Suppressor macrophage treated with lipopolysaccharide for 1 hour (primary cell): ENCODE results near the gene ITGA2.
A peak's percentile ranks its signal among the peaks of the same experiment; 100 is the strongest.

Experiments used
- DNase-seq, 3 donors: peaks; one replicate each; pipeline ENCODE4 v3.0.0-alpha.2; 2020 to 2022

The ITGA2 gene

GRCh38 chr5:52989781-52990527 lies 802 bp downstream of the ITGA2 start:
- peak; percentile 22 to 45 (median 40) for DNase-seq

- DNase-seq: no peak
These were observed 1.4 kb downstream of the ITGA2 start for GRCh38 chr5:52990528-52990925.

- DNase-seq: no peak
These were observed 4.2 kb downstream of the ITGA2 start for GRCh38 chr5:52993367-52993766.

GRCh38 chr5:52994266-52994665 lies 5.1 kb downstream of the ITGA2 start:
- DNase-seq: no peak

GRCh38 chr5:52995095-52995494 lies 5.9 kb downstream of the ITGA2 start:
- DNase-seq: no peak

GRCh38 chr5:52995914-52996313 lies 6.8 kb downstream of the ITGA2 start:
- DNase-seq: no peak

- no peak for DNase-seq
These were observed 7.8 kb downstream of the ITGA2 start for GRCh38 chr5:52996979-52997378.

- DNase-seq: no peak
These were observed 8.3 kb downstream of the ITGA2 start for GRCh38 chr5:52997424-52997823.

- no peak for DNase-seq
These were observed 9.6 kb downstream of the ITGA2 start for GRCh38 chr5:52998552-52999313.

- no peak for DNase-seq
These were observed 10.3 kb downstream of the ITGA2 start for GRCh38 chr5:52999344-52999949.

GRCh38 chr5:53001541-53001940 lies 12.4 kb downstream of the ITGA2 start:
- DNase-seq: no peak

- DNase-seq: no peak
These were observed 13.3 kb downstream of the ITGA2 start for GRCh38 chr5:53002491-53002890.

GRCh38 chr5:53003144-53003543 lies 14.0 kb downstream of the ITGA2 start:
- DNase-seq: no peak

- DNase-seq: peak in 1 of 3 donors; percentile 42
These were observed 18.0 kb downstream of the ITGA2 start for GRCh38 chr5:53006911-53007890.

- peak; percentile 77 to 89 (median 86) for DNase-seq
These were observed 19.6 kb downstream of the ITGA2 start for GRCh38 chr5:53008751-53009150.

GRCh38 chr5:53009816-53010215 lies 20.7 kb downstream of the ITGA2 start:
- DNase-seq: no peak

- no peak for DNase-seq
These were observed 21.7 kb downstream of the ITGA2 start for GRCh38 chr5:53010814-53011213.

GRCh38 chr5:53011233-53011632 lies 22.1 kb downstream of the ITGA2 start:
- no peak for DNase-seq

GRCh38 chr5:53013857-53014256 lies 24.7 kb downstream of the ITGA2 start:
- no peak for DNase-seq

- no peak for DNase-seq
These were observed 28.2 kb downstream of the ITGA2 start for GRCh38 chr5:53017383-53017782.

- no peak for DNase-seq
These were observed 28.7 kb downstream of the ITGA2 start for GRCh38 chr5:53017794-53018391.

GRCh38 chr5:53019320-53019719 lies 30.2 kb downstream of the ITGA2 start:
- peak; percentile 50 to 82 (median 66) for DNase-seq
